GM12864 (cell line): ENCODE data around the gene TMEM184A.

Source experiments
- DNase-seq: peaks from one replicate; pipeline ENCODE4 v3.0.0-alpha.2; 2011; ENCODE audit warnings: low read depth
- H3K4me3 ChIP-seq: 2 replicates; pipeline ENCODE4 v1.5.1; 2011; ENCODE audit warnings: mild to moderate bottlenecking, low read depth, low read length, control low read depth
- TF ChIP-seq, protein P1 (sequence below): IDR thresholded peaks from 2 replicates; pipeline ENCODE4 v1.5.1; 2011; ENCODE audit warnings: low read depth, mild to moderate bottlenecking, moderate library complexity, low read length, control low read depth, inconsistent platforms; ENCODE audit errors: missing control alignments

The TMEM184A gene

GRCh38 chr7:1498370-1499305 is 57.4 kb downstream of the TMEM184A start:
- TF ChIP-seq, protein P1, sequence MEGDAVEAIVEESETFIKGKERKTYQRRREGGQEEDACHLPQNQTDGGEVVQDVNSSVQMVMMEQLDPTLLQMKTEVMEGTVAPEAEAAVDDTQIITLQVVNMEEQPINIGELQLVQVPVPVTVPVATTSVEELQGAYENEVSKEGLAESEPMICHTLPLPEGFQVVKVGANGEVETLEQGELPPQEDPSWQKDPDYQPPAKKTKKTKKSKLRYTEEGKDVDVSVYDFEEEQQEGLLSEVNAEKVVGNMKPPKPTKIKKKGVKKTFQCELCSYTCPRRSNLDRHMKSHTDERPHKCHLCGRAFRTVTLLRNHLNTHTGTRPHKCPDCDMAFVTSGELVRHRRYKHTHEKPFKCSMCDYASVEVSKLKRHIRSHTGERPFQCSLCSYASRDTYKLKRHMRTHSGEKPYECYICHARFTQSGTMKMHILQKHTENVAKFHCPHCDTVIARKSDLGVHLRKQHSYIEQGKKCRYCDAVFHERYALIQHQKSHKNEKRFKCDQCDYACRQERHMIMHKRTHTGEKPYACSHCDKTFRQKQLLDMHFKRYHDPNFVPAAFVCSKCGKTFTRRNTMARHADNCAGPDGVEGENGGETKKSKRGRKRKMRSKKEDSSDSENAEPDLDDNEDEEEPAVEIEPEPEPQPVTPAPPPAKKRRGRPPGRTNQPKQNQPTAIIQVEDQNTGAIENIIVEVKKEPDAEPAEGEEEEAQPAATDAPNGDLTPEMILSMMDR, result no peak
- no peak for DNase-seq

DNA sequence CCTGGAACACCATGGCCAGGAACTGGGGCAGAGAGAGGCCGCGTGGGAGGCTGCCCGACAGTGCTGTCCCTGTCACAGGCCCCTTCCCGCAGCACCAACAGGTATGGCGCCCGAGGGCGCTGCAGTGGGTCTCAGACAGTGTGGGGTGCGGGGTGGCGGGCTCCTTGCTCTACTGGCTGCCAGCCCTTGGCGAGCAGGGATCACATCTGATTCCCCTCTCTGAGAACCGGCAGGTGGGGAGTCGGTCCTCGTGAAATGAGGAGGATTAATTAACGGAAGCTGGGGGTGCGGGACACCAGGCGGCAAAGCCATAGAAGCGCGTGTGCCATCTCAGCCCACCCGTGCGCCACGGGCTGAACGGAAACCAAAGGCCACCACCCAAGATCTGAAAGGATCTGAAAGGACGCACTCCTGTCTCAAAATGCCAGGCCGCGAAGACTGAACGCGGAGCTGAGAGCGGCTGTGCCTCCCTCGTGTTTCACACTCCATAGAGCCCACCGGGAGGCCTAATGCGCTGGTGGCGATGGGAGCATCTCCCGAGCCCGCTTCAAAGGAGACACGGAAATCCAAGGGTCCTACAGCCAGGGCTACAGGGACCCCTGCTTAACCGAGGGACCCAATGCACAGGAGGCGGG is 58.6 kb downstream of the TMEM184A start:
- no peak for DNase-seq
- no peak overlapping the region for H3K4me3 ChIP-seq
- TF ChIP-seq, protein P1, result no peak

More at GRCh38 chr7:1498370-1499305, 57.4 kb downstream of the TMEM184A start:
- H3K4me3 ChIP-seq, result no peak overlapping the region

- no peak overlapping the region for H3K4me3 ChIP-seq
- DNase-seq, result no peak
- TF ChIP-seq, protein P1, result no peak
These were observed 59.3 kb downstream of the TMEM184A start for GRCh38 chr7:1496531-1497292.

DNA sequence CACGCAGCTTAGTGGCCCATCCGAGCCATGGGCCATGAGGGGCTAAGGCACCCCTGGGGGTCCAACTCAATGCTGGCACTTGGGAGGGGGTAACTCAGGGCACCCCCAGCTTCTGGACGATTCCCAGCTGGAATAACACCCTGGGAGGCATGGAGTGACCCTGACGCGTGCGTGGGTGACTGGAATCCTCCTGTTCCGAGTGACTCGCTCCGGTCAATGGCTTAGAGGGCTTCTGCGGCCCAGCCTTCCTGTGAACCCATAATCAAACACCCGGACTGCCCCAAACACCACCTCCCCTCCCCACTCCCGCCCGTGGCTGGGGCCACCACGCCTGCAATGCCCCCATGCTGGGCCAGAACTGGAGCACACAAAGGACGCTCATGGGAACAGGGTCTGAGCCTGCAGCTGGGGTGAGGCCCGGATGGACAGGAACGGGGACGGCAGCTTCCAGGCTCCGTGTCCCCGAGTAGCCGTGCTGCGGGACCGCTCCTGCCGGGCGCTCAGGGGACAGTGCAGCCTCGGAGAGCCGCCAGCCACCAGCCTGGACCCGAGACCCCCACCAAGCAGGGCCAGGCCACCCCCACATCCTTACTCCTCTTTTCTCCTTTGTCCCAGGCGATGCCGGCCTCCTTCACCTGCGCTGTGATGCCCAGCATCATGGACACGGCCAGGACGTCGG is 60.3 kb downstream of the TMEM184A start:
- no peak for DNase-seq
- TF ChIP-seq, protein P1, result no peak
- H3K4me3 ChIP-seq, result no peak overlapping the region

DNA sequence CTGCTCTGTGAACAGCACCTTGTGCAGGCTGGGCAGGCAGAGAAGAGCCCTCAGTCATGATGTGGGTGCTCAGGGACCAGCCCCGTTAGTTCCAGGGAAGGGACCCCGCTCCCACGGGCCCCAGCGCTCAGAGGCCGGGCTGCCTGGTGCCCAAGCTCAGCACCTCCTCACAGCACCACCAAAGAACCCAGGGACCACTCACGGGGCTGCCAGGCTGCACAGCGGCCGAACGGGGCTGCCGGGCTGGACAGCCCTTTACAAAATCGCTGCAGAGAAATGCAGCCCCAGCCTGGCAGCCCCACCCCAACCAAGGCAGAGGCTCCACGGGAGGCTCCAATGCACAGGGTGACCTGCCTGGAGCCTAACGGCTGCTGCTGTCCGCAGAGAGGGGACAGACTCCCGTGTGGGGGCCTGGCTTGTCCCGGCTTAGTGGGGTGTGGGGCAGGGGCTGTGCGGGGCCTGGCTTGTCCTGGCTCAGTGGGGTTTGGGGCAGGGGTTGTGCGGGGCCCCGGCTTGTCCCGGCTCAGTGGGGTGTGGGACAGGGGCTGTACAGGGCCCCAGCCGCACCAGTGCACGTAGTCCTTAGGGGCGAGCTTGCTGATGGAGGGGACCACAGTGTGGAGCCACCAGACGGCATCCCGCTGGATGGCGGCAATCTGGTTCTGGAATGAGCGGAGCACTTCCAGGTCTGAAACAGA is 61.0 kb downstream of the TMEM184A start:
- DNase-seq, result no peak
- TF ChIP-seq, protein P1, result no peak
- no peak overlapping the region for H3K4me3 ChIP-seq

- H3K4me3 ChIP-seq, result no peak overlapping the region
- TF ChIP-seq, protein P1, result no peak
- no peak for DNase-seq
These were observed 61.6 kb downstream of the TMEM184A start for GRCh38 chr7:1494447-1494846.
